H1 (cell line): ENCODE results near the gene YIF1B. TPM values are rescaled to one million over a fixed set of nuclear protein-coding genes. Genes with fewer than 3 reads are reported as not detected.

Experiments used
- CTCF ChIA-PET: fragments of 300-600 bp; sonication (Branson Sonifier 250); formaldehyde crosslinking; loops from one replicate; lab custom pipeline; 2021; ENCODE audit not compliant: partially characterized antibody; lab: Charles Lee
- POLR2A ChIA-PET: fragments of 300-600 bp; sonication (Branson Sonifier 250); formaldehyde crosslinking; loops from one replicate; lab custom pipeline; 2021; ENCODE audit warnings: inconsistent platforms; ENCODE audit not compliant: partially characterized antibody; lab: Charles Lee
- DNase-seq, 2 experiments: peaks; one replicate each; pipeline versions ENCODE4 v3.0.0 to v3.0.0-alpha.2; 2010 to 2022; ENCODE audit warnings: low spot score in 2 of 2, low read depth in 1 of 2, mixed read lengths in 1 of 2
- FAIRE-seq: peaks from 2 replicates; lab custom pipeline; 2011; peaks lifted over from hg19 to GRCh38; lab: Jason Lieb, UNC
- H2AFZ ChIP-seq: 2 replicates; pipeline ENCODE4 v1.8.1; 2012; ENCODE audit warnings: low read length, inconsistent platforms
- H2AK5ac ChIP-seq: 2 replicates; pipeline ENCODE4 v1.6.1; 2013; ENCODE audit warnings: low read depth, low read length
- H2BK120ac ChIP-seq: replicated peaks from 2 replicates; pipeline ENCODE3; 2013; ENCODE audit warnings: low read depth, low read length, inconsistent platforms
- H2BK12ac ChIP-seq: 2 replicates; pipeline ENCODE4 v1.6.1; 2013; ENCODE audit warnings: low read depth, low read length
- H2BK15ac ChIP-seq: 2 replicates; pipeline ENCODE4 v1.6.1; 2013; ENCODE audit warnings: low read length
- H2BK20ac ChIP-seq: 2 replicates; pipeline ENCODE4 v1.6.1; 2013; ENCODE audit warnings: low read length
- H2BK5ac ChIP-seq: 2 replicates; pipeline ENCODE4 v1.6.1; 2013; ENCODE audit warnings: low read depth, low read length
- H3K14ac ChIP-seq: 2 replicates; pipeline ENCODE4 v1.6.1; 2013; ENCODE audit warnings: inconsistent platforms; ENCODE audit not compliant: insufficient read length
- H3K18ac ChIP-seq: 2 replicates; pipeline ENCODE4 v1.6.1; 2013; ENCODE audit warnings: low read length; ENCODE audit errors: extremely low read depth
- H3K23ac ChIP-seq: 2 replicates; pipeline ENCODE4 v1.6.1; 2013; ENCODE audit warnings: inconsistent platforms; ENCODE audit not compliant: insufficient read length
- H3K23me2 ChIP-seq: 2 replicates; pipeline ENCODE4 v1.6.1; 2013; ENCODE audit warnings: low read depth, low read length
- H3K27ac ChIP-seq: 2 replicates; pipeline ENCODE4 v1.6.1; 2011; ENCODE audit warnings: low read depth, low read length, inconsistent platforms
- H3K27me3 ChIP-seq, 4 experiments: replicated peaks in 1 of 4; 1 replicate in 1 of 4; 2 replicates in 3 of 4; pipeline versions ENCODE4 v1.6.1 to v1.8.1; 2011 to 2013; ENCODE audit warnings: low read length in 3 of 4, mild to moderate bottlenecking in 3 of 4, inconsistent platforms in 2 of 4, mixed read lengths in 2 of 4, moderate library complexity in 1 of 4; ENCODE audit not compliant: control insufficient read depth in 3 of 4, insufficient read depth in 3 of 4; ENCODE audit errors: extremely low read depth in 1 of 4
- H3K36me3 ChIP-seq, 4 experiments: 2 replicates each; pipeline versions ENCODE4 v1.6.1 to v1.8.1; 2011 to 2013; ENCODE audit warnings: mild to moderate bottlenecking in 4 of 4, low read length in 3 of 4, moderate library complexity in 2 of 4, control low read depth in 1 of 4, inconsistent platforms in 1 of 4; ENCODE audit not compliant: insufficient read depth in 4 of 4, control insufficient read depth in 2 of 4
- H3K4ac ChIP-seq: replicated peaks from 2 replicates; pipeline ENCODE3; 2013; ENCODE audit warnings: low read length, low read depth, mixed read lengths, inconsistent platforms; ENCODE audit not compliant: insufficient read length
- H3K4me1 ChIP-seq, 4 experiments: replicated peaks in 1 of 4; 1 replicate in 1 of 4; 2 replicates in 3 of 4; pipeline versions ENCODE4 v1.6.1 to v1.8.1; 2011 to 2013; ENCODE audit warnings: low read length in 3 of 4, inconsistent platforms in 2 of 4, mixed read lengths in 1 of 4; ENCODE audit not compliant: insufficient read depth in 4 of 4, control insufficient read depth in 3 of 4
- H3K4me2 ChIP-seq, 2 experiments: 2 replicates each; pipeline versions ENCODE4 v1.6.1 to v1.8.1; 2011 to 2013; ENCODE audit warnings: low read depth in 2 of 2, low read length in 2 of 2, control low read depth in 1 of 2, inconsistent platforms in 1 of 2, mild to moderate bottlenecking in 1 of 2; ENCODE audit not compliant: insufficient read depth in 1 of 2
- H3K4me3 ChIP-seq, 4 experiments: fragments of 200-600, 300-600 bp in 1 of 4; sonication (generic), shearing (Covaris generic), sonication (Bioruptor Twin) in 1 of 4; 2 replicates each; pipeline versions ENCODE4 v1.5.1 to v1.8.1; 2011 to 2016; ENCODE audit warnings: low read length in 4 of 4, low read depth in 3 of 4, control low read depth in 2 of 4, inconsistent platforms in 2 of 4, mild to moderate bottlenecking in 2 of 4, mixed read lengths in 1 of 4, moderate library complexity in 1 of 4; ENCODE audit not compliant: insufficient read depth in 2 of 4; ENCODE audit errors: extremely low read depth in 1 of 4
- H3K56ac ChIP-seq: replicated peaks from 2 replicates; pipeline ENCODE3; 2013; ENCODE audit warnings: low read depth, mild to moderate bottlenecking, mixed read lengths, low read length, inconsistent platforms; ENCODE audit not compliant: insufficient read length
- H3K79me1 ChIP-seq: 2 replicates; pipeline ENCODE4 v1.6.1; 2013; ENCODE audit warnings: low read depth, low read length, control low read depth
- H3K79me2 ChIP-seq, 2 experiments: 2 replicates each; pipeline versions ENCODE4 v1.6.1 to v1.8.1; 2012 to 2013; ENCODE audit warnings: low read length in 2 of 2, mild to moderate bottlenecking in 2 of 2, inconsistent platforms in 1 of 2; ENCODE audit not compliant: insufficient read depth in 2 of 2, control insufficient read depth in 1 of 2
- H3K9ac ChIP-seq, 4 experiments: replicated peaks in 1 of 4; 1 replicate in 1 of 4; 2 replicates in 3 of 4; pipeline versions ENCODE4 v1.6.1 to v1.8.1; 2011 to 2013; ENCODE audit warnings: low read depth in 3 of 4, low read length in 3 of 4, control low read depth in 2 of 4, mild to moderate bottlenecking in 2 of 4, moderate library complexity in 2 of 4, inconsistent platforms in 1 of 4; ENCODE audit errors: extremely low read depth in 1 of 4
- H3K9me3 ChIP-seq, 2 experiments: 2 replicates each; pipeline versions ENCODE4 v1.6.1 to v1.8.1; 2012 to 2013; ENCODE audit warnings: mild to moderate bottlenecking in 2 of 2, moderate library complexity in 2 of 2, control low read depth in 1 of 2, inconsistent platforms in 1 of 2, low read depth in 1 of 2, low read length in 1 of 2, mixed read lengths in 1 of 2; ENCODE audit not compliant: insufficient read depth in 2 of 2
- H4K20me1 ChIP-seq, 2 experiments: replicated peaks in 1 of 2; 2 replicates each; pipeline versions ENCODE3 to v1.8.1; 2011 to 2013; ENCODE audit warnings: inconsistent platforms in 2 of 2, low read length in 2 of 2, mild to moderate bottlenecking in 1 of 2; ENCODE audit not compliant: insufficient read depth in 2 of 2, control insufficient read depth in 1 of 2
- H4K5ac ChIP-seq: 2 replicates; pipeline ENCODE4 v1.6.1; 2013; ENCODE audit warnings: low read length, low read depth, mixed read lengths, inconsistent platforms; ENCODE audit not compliant: insufficient read length
- H4K8ac ChIP-seq: 2 replicates; pipeline ENCODE4 v1.8.0; 2013; ENCODE audit warnings: mild to moderate bottlenecking, moderate library complexity, low read length, inconsistent platforms; ENCODE audit not compliant: insufficient read depth; ENCODE audit errors: extremely low read depth
- H4K91ac ChIP-seq: replicated peaks from 2 replicates; pipeline ENCODE3; 2013; ENCODE audit warnings: low read length, mixed read lengths, inconsistent platforms; ENCODE audit not compliant: insufficient read length
- BRCA1 ChIP-seq: IDR thresholded peaks from 2 replicates; pipeline ENCODE4 v1.6.1; 2012; ENCODE audit warnings: low read depth, low read length, improper control_type of control experiment
- WGBS, 2 experiments: shearing (Covaris generic) in 1 of 2; methylation state at CpG; one replicate each; pipeline versions ENCODE4 v1.1.6 to v1.1.7; 2013 to 2015; ENCODE audit warnings: low lambda C conversion rate in 2 of 2, mixed read lengths in 2 of 2, inconsistent platforms in 1 of 2, low coverage in 1 of 2, missing lambda C conversion rate in 1 of 2; ENCODE audit not compliant: insufficient replicate concordance in 2 of 2, insufficient coverage in 1 of 2, insufficient read length in 1 of 2; ENCODE audit errors: extremely low coverage in 1 of 2, missing lambda C conversion rate in 1 of 2; 5-methylcytosine and 5-hydroxymethylcytosine counted together
- polyA plus RNA-seq, 7 experiments: library from polyadenylated mRNA; depleted of rRNA in 3 of 7; stranded (reverse) in 5 of 7; unstranded in 2 of 7; fragments of >200 nt in 5 of 7; fragments of 200-250 nt in 2 of 7; gene quantifications; 1 replicate in 5 of 7; 2 replicates in 1 of 7; 4 replicates in 1 of 7; pipeline versions ENCODE4 v1.2.1 to v1.2.3, GENCODE V29; 2011 to 2013; ENCODE audit warnings: missing spikeins in 2 of 7, mixed read lengths in 2 of 7
- total RNA-seq: library from RNA; stranded (reverse); fragmentation: NEBNext Ultra II Directional; extraction: Animal tissue kit (Norgen Biotek cat#: 25700); gene quantifications from 2 replicates; pipeline ENCODE4 v1.2.1, GENCODE V29; 2021

Gene YIF1B
- total and polyA plus RNA-seq, 2 of the 8 experiments (the other 6 are each of a cell fraction or from before 2014, with no cell fraction given): 89.6 to 305 TPM

GRCh38 chr19:38273499-38273898, 42.2 kb downstream of the YIF1B start:
- Histone ChIP-seq H3K79me2 (peaks cover 16 to 93% of the 10 kb centered on the region in 2 experiments), H3K4me2 (no peak overlapping the region), H3K9me3 (no peaks in the 10 kb centered on the region), H2BK15ac (no peak overlapping the region), H3K79me1 (peaks cover 18% of the 10 kb centered on the region), H2BK120ac (no peak overlapping the region), H3K27me3 (no peaks in the 10 kb centered on the region), H2AK5ac (no peak overlapping the region), H3K36me3 (peaks cover 0 to 4% (median 2%) of the 10 kb centered on the region in 4 experiments; a peak in 1 of 8 replicates), H4K5ac (no peak overlapping the region), H3K23me2 (no peaks in the 10 kb centered on the region), H3K23ac (no peak overlapping the region), H3K4me1 (no peaks in the 10 kb centered on the region; a peak in 1 of 7 replicates), H4K20me1 (peaks cover 15 to 20% of the 10 kb centered on the region in 2 experiments), H3K9ac (no peak overlapping the region), H3K27ac (no peak overlapping the region), H4K8ac (no peak overlapping the region), H3K4me3 (no peak overlapping the region), H2BK20ac (no peak overlapping the region), H3K14ac (no peak overlapping the region), H2BK5ac (no peak overlapping the region), H2BK12ac (no peak overlapping the region), H3K56ac (no peak overlapping the region), H2AFZ (no peak overlapping the region), H3K18ac (no peak overlapping the region), H3K4ac (no peak overlapping the region), H4K91ac (no peak overlapping the region)
- 80% methylated on average over 2 of the region's 2 CpGs; no CpG with 5 or more reads in 1 of the 2 experiments for WGBS, 2 experiments
- no peak for FAIRE-seq
- DNase-seq: no peak
- ChIA-PET POLR2A (interaction anchor here (1.2 kb wide), 1 partner anchor 9 kb away, joined by 3 read pairs; the partner anchor contains the start of gene SPINT2), CTCF (interaction anchor here (0.9 to 8.6 kb wide), 2 partner anchors 8 to 30 kb away, joined by 5 to 84 read pairs; no protein-coding TSS in a partner anchor)
- no peak for TF ChIP-seq BRCA1
